HG02870 (cell line): ENCODE data around the gene KYAT1.
"Not testable (repeated sequence)": the region's sequence is repeated elsewhere in the genome, so short reads cannot be mapped to it uniquely, and the experiment has no call there.

ENCODE experiments used
- ATAC-seq: cut with Tn5 transposase; IDR thresholded peaks from one replicate; pipeline ENCODE4 v1.9.1; 2021; ENCODE audit warnings: mild to moderate bottlenecking, moderate library complexity; ENCODE audit not compliant: unreplicated experiment

The KYAT1 gene

DNA sequence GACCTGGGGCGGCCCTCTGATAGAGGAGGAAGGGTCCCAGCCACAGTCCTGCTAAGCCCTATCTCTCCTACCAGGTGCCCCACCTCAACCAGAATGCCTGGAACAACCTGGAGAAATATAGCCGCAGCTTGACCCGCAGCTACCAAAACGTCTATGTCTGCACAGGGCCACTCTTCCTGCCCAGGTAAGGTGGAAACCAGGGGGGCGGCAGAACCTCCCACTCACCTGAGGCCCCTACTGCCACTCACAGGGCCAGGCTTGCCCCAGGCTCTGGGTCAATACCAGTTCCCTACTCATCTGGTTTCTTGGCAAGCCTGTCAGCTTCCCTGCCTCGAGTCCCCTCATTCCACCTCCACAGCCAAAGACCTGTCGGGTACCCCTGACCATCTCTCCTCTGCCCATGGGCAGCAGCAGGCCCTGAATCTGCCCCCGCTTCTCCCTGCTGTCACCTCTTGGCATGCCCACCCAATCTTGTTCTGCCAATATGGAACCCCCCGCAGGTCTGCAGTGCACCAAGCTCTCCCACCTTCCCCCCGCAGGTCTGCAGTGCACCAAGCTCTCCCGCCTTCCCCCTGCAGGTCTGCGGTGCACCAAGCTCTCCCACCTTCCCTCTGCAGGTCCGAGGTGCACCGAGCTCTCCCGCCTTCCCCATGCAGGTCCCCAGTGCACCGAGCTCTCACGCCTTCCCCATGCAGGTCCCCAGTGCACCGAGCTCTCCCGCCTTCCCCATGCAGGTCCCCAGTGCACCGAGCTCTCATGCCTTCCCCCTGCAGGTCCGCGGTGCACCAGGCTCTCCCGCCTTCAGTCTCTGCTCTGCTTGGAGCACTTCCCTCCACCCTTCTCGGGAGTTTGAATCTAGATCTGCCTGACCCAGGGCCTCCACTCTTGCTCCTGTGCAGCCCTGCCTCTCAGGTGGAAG lies 60.8 kb downstream of the KYAT1 start:
- no peak for ATAC-seq

DNA sequence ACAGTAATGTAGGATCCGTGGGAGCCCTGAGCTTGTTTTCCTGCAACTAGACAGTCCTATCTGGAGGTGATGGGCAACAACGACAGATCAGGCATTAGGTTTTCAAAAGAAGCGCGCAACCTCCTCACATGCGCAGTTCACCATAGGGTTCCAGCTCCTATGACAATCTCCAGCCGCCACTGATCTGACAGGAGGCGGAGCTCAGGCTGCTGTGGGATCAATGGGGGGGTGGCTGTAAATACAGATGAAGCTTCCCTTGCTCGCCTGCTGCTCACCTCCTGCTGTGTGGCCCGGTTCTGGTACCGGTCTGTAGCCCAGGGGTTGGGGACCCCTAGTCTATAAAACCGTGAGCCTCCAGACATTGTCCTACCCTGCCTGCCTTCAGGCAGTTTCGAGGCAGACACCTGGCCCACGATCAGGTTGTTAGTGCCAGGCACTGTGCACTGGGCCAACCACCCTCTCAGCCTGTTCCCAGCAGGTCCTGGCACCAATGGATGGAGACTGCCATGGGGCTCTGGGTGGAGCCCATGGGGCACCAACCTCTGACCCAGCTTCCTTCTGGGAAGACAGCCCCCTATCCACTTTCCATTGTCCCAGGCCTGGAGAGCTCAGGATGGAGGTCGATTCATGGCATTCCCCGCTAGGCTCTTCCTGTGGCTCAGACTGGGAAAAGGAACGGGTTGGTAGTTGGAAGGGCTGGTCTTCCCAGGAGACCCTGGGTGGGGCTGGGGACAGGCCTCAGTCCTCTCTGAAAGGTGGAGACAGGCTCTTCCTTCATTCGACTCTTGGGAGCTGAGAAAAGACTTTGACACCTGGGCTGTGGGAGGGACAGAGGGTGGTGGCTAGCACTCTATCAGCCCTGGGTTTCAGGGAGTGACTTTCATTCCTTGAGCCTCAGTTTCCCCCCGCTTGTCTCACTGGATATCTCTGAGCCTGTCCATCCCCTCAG lies 61.8 kb downstream of the KYAT1 start:
- ATAC-seq: no peak

DNA sequence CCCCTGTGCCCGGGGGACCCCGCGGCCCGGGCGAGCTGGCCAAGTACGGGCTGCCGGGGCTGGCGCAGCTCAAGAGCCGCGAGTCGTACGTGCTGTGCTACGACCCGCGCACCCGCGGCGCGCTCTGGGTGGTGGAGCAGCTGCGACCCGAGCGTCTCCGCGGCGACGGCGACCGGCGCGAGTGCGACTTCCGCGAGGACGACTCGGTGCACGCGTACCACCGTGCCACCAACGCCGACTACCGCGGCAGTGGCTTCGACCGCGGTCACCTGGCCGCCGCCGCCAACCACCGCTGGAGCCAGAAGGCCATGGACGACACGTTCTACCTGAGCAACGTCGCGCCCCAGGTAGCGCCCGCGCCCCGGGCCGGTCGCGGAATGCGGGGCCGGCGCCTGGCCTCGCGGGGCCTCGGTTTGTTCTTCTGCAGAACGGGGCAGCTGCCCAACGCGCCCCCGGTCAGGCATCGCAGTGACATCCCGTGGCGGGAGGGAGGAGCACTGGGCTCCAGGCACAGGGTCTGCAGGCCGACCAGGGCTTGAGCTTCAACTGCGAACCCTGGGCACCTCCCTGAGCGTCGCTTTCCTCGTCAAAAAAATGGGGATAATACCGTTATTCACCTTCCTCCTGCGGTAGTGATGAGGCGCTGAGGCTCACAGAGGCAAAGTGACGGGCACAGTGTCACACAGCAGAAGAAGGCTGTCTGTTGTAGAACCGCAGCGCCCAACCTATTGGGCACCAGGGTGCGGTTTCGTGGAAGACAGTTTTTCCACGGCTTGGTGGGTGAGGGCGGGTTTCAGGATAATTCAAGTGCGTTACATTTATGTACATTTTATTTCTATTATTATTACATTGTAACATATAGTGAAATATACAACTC lies 62.7 kb downstream of the KYAT1 start:
- peak; percentile 13 for ATAC-seq

DNA sequence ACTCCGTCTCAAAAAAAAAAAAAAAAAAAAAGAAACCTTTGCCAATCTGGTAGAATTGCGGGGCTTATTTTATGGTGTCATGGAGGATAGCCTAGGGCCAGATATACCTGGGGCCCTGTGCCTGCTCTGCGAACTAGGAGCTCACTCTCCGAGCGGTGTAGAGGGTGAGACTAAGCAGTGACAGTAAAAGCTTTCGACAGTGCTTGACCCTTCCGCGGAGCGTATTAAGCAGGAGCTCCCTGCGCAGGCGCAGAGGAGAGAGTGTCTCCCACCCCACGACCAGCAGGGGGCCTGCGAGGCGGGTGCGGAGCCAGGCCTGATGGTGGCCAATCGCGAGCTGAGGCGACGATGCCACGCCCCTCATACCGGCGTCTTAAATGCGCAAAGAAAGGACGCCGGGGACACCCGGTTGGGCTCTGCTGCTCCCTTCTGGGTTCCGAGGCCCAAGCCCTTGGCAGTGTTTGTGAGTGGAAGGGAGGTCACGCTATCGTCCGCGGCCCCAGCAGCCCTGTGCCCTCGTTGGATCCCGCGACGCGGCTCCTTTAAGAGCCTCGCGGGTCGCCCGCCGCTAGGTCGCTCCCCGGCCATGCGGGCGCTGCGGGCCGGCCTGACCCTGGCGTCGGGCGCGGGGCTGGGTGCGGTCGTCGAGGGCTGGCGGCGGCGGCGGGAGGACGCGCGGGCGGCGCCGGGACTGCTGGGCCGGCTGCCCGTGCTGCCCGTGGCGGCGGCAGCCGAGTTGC lies 63.5 kb downstream of the KYAT1 start, which contains the start of gene ENDOG:
Gene ENDOG (plus strand): TSS at position 402 of the 740 bp plus-strand sequence. CDS start 185 bp downstream, at position 587.
- peak; percentile 90 for ATAC-seq

DNA sequence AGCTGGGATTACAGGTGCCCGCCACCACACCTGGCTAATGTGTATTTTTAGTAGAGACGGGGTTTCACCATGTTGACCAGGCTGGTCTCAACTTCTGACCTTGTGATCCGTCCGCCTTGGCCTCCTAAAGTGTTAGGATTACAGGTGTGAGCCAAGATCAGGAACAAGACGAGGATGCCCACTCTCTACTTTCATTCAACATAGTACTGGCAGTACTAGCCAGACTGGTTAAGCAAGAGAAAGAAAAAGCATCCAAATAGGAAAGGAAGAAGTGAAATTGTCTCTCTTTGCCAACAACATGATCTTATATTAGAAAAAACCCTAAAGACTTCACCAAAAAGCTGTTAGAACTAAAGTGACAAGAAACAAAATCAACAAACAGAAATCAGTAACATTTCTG lies 70.9 kb downstream of the KYAT1 start:
- no peak for ATAC-seq

DNA sequence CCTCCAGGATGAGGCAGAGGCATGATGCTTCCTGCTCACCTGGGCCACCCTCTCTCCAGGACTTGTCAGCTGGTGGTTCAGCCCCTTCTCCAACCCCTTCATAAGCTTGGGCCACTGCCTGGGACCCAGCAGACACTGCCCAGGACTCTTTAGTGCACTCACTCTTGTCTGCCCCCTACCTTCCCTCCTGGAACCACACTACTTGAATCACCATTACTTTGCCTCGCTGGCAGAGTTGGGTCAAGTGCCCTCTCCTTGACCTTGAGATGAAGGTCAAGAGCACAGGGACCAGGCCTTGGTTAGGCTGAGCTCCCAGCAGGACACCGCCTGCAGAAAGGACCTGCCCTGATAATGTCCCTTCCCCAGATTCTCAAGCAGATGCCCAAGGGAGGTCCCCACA lies 71.9 kb downstream of the KYAT1 start:
- no peak for ATAC-seq

DNA sequence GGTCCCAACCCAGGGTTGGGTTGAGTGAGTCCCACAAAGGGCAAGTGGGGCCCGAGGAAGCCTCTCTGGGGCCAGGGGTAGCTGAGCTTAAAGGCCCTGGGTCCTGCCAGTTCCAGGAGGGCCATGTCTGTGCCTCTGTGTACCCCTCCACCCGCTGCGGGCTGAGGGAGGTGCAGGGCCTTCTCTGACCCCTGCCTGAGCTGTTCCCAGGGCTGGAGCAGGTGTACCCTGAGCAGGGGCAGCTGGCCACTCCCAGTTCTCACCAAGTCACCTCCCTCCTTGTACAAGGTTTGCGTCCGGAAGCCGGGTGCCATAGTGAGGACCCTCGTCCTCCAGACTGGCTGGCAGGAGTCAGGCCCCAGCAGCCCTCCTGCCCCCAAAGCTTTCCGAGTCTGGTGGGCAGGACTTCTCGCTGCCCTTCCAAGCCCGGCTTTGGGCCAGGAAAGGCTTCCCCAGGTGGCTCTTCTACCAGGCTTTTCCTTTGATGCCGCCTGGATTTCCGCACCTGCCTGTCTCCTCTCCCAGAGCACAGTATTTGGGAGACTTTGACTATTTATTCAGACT lies 72.6 kb downstream of the KYAT1 start:
- ATAC-seq: no peak

DNA sequence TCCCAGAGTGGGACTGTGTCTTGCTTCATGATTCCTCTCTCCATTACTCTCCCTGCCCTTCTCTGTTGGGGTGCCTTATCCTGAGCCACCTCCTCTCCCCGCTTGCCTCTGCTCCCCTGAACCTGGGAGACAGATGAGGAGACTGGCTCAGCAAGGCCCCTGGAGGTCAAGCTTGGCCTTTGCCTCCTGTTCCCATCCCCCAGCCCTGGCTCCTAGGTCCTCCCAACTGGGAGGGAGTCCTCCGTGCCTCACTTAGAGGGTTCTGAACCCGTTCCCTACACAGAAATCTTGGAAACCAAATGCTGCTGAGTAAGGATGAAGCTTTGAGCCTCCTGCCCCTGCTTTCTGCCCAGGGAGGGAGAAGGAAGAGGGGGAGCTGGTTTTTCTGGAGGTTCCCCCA lies 73.2 kb downstream of the KYAT1 start:
- no peak for ATAC-seq

DNA sequence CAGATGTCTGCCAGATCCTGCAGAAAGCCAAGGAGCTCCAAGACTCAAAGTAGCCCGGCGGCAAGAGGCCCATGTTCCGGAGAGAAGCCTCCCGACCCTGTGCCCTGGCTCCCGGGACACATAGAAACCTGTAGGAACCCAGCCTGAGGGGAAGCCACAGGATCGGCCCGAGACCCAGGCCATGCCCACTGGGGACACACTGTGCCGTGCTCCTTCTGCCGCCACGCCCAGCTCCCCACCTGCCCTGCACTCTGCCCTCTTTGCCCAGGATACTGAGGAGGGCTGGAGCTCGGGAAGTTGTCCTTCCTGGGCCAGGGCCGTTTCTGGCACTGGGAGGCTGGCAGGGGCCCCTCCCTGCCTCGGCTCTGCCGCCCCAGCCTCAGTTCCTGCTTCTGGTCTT lies 73.9 kb downstream of the KYAT1 start:
- no peak for ATAC-seq

DNA sequence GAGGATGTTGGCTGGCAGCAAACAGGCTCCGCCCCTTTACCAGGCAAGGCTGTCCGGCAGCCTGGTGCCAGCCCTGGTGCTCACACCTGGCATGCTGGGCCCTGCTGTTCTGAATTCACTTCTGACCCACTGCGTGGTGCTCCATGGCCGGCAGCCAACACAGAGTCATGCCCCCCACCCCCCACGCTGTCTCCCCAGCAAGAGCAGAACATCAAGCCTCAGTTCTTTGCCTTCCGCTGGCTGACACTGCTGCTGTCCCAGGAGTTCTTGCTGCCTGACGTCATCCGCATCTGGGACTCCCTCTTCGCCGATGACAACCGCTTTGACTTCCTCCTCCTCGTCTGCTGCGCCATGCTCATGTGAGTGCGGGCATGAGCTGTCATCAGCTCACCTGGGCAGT lies 76.1 kb downstream of the KYAT1 start:
- no peak for ATAC-seq

DNA sequence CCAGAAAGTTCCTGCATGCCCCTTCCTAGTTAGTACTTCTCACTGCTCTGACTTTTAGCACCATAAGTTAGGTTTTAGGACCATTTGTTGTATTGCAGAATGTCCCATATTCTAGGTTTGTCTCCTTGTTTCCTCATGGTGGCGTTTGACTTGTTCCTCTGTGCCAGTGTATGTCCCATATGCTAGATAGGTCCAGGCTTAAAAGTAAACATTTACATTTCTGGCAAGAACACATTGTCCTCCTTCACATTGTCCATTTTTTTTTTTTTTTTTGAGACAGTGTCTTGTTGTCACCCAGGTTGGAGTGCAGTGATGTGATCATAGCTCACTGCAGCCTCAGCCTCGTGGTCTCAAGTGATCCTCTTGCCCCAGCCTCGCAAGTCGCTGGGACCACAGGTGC lies 79.3 kb downstream of the KYAT1 start:
- no peak for ATAC-seq

DNA sequence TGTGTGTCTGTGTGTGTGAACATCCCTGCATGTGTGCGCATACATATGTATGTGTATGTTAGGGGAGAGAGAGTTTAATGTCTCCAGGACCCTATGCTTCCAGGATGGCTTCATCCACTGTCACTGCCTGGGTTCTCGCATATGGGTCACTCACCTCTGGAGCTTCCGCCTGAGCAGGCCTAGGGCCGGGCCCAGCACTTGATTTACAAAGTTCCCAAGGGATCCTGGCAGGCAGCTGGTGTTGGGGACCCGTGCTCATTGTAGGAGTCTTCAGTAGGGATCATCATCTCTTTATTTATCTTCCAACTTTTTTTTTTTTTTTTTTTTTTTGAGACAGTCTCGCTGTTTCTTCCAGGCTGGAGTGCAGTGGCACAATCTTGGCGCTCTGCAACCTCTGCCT lies 81.7 kb downstream of the KYAT1 start:
- no peak for ATAC-seq

DNA sequence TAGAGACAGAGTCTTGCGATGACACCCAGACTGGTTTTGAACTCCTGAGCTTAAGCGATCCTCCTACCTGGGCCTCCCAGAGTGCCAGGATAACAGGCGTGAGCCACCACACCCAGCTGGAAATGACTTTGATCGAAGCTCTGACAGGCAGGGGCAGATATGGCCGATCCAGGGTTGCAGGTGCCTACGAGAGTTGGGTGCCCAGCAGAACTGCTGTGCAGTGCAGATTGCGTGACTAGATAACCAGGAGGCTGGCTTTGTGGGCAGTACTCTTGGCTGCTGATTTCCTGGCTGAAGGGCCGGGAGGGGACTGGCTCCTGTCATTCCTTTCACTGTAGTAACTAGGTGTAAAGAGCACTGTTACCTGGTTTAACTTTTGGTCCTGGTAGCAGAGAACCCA lies 82.9 kb downstream of the KYAT1 start:
- ATAC-seq: no peak

DNA sequence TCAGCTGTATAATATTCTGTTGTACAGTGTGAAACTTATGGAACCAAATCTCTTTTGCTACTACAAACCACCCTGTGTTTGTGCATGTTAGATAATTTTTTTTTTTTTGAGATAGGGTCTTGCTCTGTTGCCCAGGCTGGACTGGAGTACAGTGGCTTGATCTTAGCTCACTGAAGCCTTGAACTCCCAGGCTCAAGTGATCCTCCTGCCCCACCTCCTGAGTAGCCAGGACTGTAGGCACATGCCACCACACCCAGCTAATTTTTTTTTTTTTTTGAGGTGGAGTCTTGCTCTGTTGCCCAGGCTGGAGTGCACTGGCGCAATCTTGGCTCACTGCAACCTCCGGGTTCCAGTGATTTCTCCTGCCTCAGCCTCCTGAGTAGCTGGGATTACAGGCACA lies 86.8 kb downstream of the KYAT1 start:
- ATAC-seq: not testable (repeated sequence)

DNA sequence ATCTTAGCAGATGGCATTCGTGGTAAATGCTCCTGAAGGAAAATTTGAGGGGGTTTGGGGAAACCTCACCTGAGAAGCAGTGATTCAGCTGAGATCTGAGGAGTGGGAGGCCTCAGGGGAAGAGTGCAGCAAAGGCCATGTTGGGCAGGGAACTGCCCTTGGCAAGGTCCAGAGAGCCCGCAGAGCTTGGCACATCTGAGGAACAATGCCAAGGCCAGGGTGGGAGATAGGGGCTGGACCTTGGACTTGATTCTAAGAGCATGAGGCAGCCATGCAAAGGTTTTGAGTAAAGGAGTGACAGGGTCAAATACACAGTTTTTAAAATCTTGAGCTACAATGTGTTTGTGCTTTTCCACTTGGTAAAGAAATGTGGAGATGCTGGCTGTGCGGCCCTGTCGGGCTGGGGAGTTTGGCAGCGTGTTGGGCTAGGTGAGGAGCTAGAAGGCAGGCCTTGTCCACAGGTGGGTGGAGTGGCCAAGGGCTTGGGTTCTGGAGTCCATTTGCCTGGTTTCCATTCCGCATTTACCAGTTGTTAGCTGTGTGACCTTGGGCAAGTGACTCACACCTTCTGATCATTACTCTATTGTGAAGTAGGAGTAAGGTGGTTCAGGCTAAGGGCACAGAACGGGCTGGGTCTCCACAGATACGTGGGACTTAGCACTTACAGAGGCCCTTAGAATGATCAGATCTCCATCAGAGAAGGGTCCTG lies 88.6 kb downstream of the KYAT1 start:
- no peak for ATAC-seq

DNA sequence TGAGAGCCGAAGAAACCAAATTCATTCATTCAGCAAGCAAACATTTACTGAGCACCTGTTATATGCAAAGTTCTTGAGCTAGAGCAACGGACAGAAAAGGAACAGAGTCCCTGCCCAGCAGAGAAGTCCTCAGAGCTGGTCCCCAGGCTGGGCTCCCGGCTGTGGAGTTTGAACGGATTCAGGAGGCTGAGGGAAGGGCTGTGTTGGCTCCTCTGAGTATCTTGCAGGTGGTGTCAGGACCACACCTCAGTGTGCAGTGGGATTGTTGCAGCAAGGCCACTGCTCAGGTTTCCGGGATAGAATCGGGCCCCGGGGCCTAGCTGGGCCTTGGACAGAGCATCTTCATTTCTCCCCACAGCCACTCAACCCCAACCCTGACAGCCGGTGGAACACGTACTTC lies 89.6 kb downstream of the KYAT1 start:
- no peak for ATAC-seq

DNA sequence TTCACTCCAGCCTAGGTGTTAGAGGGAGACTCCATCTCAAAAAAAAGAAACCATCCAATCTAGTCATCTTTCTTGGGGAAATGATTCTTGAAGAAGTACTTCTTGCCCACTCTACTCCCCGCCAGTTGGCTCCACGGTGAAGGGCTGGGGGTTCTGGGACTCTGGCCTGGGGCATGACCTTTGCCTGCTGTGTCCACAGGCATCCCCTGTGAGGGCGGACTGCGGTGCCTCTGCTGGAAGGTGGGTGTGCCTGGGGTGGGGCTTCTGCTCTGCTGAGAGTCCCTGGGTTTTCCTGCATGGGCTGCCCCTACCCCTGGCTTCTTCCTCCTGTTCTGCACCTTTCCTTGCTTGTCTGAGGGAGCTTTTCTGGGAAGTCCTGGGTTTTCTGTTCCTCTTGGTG lies 91.2 kb downstream of the KYAT1 start:
- no peak for ATAC-seq

DNA sequence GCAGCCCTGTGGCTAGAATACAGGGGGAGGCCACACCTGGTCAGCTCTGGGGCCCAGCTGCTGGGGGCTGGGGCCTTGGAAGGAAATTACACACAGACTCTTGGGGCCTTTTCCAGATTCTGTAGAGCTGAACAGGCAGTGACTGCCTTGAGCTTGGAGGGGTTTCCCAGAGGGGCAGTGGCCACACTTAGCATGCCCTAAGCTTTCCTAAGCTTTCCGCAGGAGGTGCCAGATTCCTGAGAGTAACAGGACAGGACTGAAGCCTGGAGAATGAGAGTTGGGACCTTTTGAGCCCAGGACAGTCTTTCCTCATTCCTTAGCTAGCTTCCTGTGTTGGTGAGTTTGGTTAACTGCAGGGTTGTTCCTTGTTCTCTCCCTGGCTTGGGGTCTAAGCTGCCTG lies 93.3 kb downstream of the KYAT1 start:
- ATAC-seq: no peak

DNA sequence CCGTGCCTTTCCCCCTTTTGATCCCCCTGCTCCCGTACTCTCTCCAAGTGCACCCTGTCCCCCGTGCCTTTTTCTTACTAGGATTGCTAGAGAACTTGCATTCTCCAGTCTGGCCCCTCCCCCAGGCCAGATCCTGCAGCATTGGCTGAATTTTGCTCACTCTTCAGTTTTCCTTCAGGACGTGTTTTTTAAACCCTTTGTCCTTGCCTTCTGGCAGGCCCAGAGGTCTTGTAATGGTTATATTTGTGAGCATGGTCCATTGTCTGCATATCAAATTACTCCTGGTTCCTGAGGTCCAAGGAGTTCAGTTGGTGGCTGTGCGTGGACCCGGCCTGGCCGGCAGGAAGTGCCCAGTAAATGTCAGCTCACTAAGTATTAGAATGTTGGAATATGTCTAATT lies 94.1 kb downstream of the KYAT1 start:
- ATAC-seq: no peak
